Muscle of arm (tissue), 12 donors: ENCODE measurements around the gene SLC25A51. TPM values are rescaled to one million over a fixed set of nuclear protein-coding genes. Genes with fewer than 3 reads are reported as not detected.
"Not testable (repeated sequence)": the region's sequence is repeated elsewhere in the genome, so short reads cannot be mapped to it uniquely, and the experiment has no call there.

ENCODE experiments used
- DNase-seq: peaks from one replicate; pipeline ENCODE4 v3.0.0-alpha.2; 2013
- polyA plus RNA-seq, 12 donors: library from polyadenylated mRNA; unstranded; fragments of 120-200 nt; gene quantifications; one replicate each; pipeline ENCODE4 v1.2.1, GENCODE V29; 2013; ENCODE audit not compliant: insufficient read length in 12 of 12

SLC25A51 gene
- polyA plus RNA-seq, 12 donors, result 10.7 to 16.1 (median 13.5) TPM; not detected in 1

GRCh38 chr9:37905776-37906175 lies 1.8 kb upstream of the SLC25A51 start:
- DNase-seq, result no peak

- no peak for DNase-seq
Measured at GRCh38 chr9:37905131-37905505, 1.2 kb upstream of the SLC25A51 start.

- DNase-seq, result no peak
Measured at GRCh38 chr9:37904445-37905130, 661 bp upstream of the SLC25A51 start.

DNA sequence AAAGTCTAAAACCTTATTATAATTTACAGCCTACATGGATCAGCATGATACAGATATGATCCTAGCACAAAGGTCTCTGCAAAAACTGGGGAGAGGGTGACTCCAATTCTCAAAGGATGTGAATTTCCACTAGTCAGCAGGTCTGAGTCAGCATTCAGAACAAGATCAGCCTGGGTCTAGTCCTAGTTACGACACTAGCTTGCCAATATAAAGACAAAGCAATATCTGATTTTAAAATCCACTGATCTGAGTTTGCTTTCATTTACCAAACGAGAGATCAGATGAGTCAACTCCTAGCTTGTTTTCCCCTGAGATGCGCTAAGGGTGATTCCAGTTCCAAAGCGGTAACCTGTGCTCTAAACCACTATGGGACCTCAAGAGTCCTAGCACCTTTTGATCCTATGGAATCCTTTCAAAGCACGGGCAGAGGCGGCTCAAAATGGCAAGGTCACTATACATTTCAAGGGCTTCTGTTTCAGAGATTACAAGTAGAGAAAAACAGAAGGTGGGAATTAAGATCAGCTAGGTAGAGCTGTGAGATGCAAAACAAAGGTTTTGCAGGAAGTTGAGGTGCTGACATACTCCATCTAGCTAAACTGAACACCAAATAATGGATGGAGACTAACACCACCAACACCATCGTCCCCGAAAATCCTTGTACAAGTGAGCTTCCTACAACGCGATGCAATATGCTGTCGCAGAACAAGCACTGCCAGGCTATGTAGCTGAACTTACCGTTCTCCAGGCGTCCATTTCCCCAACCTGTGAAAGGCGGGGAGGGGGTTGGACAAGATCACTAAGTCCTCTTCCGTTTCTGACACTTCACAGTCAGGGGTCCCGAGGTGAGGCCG lies 906 bp downstream of the SLC25A51 start:
- no peak for DNase-seq

GRCh38 chr9:37902131-37902530 lies 1.8 kb downstream of the SLC25A51 start:
- no peak for DNase-seq

DNA sequence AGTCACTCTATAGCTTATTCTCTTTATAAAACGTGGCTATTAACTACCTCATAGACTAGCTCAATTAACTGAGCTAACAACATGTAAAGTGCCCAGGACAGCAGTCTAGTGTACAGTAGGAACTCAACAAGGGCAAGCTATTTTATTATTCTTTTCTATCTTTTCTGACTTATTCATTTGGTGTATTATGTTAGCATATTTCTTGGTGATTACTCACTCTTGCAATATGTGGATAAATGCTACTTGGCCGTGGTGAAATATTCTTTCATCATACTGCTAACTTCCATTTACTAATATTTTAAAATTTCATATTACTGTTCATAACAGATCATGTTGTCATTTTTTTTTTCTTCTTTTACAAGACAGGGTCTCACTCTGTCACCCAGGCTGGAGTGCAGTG lies 4.9 kb downstream of the SLC25A51 start:
- no peak for DNase-seq

- no peak for DNase-seq
Measured at GRCh38 chr9:37897665-37898064, 6.3 kb downstream of the SLC25A51 start.

DNA sequence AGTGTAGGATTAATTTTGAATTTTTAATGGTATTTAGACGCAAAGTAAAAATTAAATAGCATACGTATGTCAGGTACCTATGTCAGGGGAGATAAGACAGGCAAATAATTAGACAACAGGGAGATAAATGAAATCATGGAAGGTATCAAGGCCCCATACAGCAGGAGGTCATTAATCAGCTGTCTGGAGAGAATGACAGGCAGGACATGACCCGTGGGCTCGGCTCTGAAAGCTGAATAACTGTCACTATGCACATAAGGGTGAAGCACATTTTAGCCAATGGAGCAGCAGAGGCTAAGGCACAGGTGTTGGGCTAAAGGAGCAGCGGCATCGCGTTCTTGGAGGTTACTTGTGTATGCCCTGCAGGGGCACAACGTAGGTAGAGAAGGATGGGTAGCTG lies 11.9 kb downstream of the SLC25A51 start:
- no peak for DNase-seq

DNA sequence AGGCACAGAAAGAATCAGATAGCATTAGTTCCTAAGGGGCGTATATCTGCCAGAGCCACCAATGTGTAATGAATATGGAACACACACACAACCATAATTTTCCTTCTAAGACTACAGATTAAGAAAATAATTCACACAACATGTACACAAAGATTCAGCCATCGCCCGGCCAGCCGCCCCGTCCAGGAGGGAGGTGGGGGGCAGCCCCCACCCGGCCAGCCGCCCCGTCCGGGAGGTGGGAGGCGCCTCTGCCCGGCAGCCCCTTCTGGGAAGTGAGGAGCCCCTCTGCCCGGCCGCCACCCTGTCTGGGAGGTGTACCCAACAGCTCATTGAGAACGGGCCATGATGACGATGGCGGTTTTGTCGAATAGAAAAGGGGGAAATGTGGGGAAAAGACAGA lies 12.9 kb downstream of the SLC25A51 start:
- DNase-seq, result not testable (repeated sequence)

- no peak for DNase-seq
Measured at GRCh38 chr9:37889536-37889935, 14.4 kb downstream of the SLC25A51 start.

- not testable (repeated sequence) for DNase-seq
Measured at GRCh38 chr9:37887977-37888583, 15.8 kb downstream of the SLC25A51 start.

DNA sequence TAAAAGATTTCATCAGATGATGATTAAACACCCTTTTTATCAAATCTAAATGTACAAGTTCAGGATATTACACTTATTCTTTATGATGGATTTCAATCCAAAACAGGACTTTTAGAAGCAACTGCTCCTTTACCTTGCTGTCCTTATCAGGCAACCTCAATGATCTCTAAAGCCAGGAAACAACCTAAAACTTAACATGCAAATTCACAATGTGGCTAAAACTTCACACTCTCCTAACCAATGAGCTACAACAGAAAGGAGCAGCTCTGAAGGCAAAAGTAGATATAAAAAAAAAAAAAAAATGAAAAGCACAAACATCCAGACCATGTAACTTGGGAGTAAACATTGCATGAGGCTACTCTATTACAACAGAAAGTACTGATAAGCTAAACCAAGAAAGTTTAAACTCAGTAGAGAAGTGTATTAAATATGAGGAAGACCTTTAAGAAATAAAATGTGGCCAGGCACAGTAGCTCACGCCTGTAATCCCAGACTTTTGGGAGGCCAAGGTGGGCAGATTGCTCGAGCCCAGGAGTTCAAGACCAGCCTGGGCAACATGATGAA lies 22.9 kb downstream of the SLC25A51 start:
- no peak for DNase-seq

DNA sequence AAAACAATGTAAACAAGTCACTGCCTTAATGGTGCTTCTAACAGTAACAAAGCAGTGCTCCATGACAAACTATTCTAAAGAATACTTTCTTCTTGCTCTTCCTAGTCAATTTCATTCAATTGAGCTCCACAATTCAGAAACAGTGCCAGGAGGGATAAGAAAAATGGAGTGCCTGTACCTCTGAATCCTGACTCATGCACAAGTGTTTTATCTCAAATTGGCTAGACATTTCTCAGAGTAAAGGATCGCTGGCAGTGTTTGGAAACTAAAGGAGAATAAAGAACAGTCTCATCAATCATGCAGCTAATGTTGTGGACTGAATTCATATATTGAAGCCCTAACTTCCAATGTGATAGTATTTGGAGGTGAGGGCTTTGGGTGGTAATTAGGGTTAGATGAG lies 27.6 kb downstream of the SLC25A51 start:
- no peak for DNase-seq

DNA sequence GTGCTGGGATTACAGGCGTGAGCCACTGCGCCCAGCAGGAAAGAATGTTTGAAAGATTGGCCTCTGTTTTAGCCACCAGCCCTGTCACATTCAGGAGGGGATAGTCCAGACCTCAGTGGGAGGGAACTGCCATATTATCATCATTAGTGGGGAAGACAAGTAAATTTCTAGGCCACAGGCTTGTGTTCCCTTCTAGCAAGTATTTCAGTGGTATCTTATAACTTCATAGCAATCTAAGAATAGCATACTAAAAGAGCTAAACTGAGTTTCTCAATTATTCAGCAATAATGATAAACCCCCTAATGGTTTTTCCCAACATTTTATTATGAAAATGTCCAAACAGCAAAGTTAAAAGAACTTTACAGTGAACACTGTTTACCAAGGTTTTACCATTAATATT lies 30.0 kb downstream of the SLC25A51 start:
- DNase-seq, result no peak

DNA sequence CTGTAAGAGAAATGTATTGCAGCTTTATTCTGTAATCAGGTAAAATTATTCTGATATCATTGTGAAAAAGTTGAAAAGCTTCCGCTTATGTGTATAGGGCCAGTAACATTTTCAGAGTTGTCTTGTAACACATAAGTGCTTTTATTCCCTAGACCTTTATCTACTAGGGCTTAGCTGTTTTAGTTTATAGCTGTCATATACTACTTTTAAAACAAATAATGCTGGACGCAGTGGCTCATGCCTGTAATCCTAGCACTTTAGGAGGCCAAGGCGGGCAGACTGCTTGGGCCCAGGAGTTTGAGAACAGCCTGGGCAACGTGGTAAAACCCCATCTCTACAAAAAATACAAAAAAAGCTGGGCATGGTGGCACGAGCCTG lies 33.1 kb downstream of the SLC25A51 start:
- DNase-seq, result no peak

DNA sequence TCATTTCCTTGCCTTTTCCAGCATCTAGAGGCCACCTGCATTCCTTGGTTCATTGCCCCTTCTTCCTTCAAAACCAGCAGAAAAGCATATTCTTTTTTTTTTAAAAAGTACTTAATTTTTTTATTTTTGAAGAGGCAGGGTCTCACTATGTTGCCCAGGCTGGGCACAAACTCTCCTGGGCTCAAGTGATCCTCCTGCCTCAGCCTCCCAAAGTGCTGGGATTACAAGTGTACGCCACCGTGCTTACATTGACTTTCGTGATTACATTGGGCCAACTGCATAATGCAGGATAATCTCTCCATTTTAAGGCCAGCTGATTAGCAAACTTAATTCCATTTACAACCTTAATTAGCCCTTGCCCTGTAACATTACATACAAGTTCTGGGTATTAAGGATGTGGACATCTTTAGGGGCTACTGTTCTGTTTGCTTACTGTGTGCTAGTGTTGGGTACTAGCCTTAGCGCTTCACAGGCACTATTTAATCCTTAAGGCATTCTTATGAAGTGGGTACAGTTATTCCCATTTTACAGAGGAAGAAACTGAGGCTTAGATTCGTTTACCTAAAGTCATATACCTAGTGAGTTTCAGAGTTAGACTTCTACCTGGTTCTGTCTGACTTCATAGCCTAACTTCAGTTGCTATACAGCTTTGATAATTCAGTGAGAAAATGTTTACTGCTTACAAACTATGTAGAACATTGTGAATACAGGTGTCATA lies 33.7 kb downstream of the SLC25A51 start:
- DNase-seq, result no peak

- no peak for DNase-seq
Measured at GRCh38 chr9:37862530-37862929, 41.4 kb downstream of the SLC25A51 start.

DNA sequence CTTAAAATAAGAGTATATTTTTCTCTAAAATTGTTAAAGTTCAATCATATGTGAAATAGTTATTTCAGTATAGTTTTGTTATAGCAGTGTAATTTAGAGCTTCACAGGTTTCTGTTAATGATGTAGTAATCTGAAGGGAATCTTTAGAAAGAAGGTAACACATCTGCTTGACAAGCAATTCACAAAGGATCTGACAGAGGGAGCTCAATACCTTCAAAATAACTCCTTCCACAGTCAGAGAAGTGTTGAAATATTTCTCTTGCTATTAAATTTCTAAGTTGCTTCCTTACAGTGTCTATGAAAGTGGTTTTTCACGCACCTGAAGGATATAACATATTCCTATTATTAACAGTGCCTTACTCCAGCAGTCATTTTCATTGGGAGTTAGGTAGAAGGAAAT lies 44.9 kb downstream of the SLC25A51 start:
- DNase-seq, result no peak

DNA sequence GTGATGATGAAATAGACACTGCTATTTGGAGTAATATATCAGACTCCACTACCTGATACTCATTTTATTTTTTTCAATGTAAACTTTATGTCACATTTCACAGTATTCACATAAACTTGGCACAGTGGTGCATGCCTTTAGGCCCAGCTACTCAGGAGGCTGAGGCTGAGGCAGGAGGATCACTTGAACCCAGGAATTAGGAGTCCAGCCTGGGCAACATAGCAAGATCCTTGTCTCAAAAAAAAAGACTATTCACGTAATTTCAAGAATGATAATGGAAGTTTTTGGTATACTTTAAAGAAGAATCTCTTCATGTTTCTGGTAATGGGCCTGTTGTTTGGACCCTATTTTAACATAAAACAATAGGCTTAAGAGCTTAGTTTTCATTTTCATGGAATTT lies 47.4 kb downstream of the SLC25A51 start:
- no peak for DNase-seq

DNA sequence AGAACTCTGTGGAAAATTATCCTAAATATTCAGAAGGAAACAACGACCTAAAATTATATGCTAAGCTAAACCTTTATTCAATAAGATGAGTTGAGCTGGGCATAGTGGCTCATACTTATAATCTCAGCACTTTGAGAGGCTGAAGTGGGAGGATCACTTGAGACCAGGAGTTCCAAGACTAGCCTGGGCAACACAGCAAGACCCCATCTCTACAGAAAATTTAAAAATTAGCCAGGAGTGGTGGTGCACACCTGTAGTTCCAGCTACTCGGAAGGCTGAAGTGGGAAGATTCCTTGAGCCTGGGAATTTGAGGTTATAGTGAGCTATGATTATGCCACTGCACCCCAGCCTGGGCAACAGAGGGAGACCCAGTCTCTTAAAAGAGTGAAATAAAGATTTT lies 51.7 kb downstream of the SLC25A51 start:
- DNase-seq, result no peak

GRCh38 chr9:37840560-37841194 lies 63.2 kb downstream of the SLC25A51 start:
- DNase-seq, result no peak
